ENCODE results near the gene VEZT. TPM values are rescaled to one million over a fixed set of nuclear protein-coding genes. Genes with fewer than 3 reads are reported as not detected.
"Not testable (repeated sequence)": the region's sequence is repeated elsewhere in the genome, so short reads cannot be mapped to it uniquely, and the experiment has no call there.

VEZT gene
- total RNA-seq, 1 donor from 2014 or later = 42.0 TPM

DNA sequence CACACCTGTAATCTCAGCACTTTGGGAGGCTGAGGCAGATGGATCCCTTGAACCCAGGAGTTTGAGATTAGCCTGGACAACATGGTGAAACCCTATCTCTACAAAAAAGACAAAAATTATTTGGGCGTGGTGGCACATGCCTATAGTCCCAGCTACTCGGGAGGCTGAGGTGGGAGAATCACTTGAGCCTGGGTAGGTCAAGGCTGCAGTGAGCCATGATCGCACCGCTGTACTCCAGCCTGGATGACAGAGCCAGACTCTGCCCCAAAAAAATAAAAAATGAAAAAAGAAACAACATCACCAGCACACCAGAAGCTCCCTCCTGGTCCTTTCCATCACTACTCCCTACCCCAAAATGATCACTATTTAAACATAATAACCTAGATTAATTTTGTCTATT, 2.6 kb downstream of the VEZT start:
- intact Hi-C loops (cut with micrococcal nuclease) = no loop called here

DNA sequence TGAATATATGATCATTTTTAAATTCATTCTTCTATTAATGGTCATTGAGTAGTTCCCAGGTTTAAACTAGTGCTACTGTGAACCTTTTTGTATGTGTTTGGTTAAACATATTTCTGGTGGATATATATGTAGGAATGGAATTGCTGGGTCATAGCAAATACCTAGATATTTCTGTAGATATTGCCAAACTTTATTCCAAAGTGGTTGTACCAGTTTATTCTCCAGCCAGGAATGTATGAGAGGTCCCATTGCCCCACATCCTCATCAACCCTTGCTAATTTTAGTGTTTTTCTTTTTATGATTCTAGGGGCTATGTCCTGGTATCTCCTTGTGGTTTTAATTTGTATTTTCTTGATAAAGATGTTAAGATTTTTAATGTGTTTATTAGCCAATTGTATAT, 3.1 kb downstream of the VEZT start:
- intact Hi-C loops (cut with micrococcal nuclease) = no loop called here

DNA sequence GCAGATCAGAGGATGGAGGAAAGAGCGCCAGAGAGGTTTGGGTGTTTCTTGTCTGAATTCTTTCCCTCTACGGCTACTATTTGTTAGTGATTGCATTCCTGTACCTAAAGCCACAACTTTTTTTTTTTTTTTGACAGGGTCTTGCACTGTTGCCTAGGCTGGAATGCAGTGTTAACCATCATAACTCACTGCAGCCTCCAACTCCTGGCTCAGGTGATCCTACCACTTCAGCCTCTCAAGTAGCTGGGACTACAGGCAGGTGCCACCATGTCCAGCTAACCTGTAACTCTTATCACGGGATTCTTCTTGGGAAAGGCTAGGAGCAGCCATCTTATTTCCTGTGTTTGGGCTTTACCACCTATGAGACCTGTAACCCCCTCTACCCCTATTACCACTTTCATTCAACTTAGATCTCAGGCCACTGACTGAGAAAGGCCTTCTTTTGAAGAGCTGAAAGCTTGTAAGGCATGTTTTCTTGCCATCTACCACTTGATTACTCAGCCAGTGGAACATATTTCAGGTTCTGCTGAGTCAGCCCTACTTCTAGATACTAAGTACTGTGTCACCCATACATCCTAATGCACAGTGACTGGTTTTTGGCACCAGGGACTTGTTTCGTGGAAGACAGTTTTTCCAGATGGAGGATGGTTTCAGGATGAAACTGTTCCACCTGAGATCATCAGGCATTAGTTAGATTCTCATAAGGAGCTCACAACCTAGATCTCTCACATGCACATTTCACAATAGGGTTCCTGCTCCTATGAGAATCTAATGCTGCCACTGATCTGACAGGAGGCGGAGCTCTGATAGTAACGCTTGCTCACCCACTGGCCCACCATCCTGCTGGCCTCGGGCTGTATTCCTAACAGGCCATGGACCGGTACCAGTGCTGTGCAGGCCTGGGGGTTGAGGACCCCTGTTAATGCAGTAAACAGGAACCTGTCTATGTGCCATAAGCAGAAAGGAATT, 6.9 kb downstream of the VEZT start:
- intact Hi-C loops (cut with micrococcal nuclease) = no loop called here

DNA sequence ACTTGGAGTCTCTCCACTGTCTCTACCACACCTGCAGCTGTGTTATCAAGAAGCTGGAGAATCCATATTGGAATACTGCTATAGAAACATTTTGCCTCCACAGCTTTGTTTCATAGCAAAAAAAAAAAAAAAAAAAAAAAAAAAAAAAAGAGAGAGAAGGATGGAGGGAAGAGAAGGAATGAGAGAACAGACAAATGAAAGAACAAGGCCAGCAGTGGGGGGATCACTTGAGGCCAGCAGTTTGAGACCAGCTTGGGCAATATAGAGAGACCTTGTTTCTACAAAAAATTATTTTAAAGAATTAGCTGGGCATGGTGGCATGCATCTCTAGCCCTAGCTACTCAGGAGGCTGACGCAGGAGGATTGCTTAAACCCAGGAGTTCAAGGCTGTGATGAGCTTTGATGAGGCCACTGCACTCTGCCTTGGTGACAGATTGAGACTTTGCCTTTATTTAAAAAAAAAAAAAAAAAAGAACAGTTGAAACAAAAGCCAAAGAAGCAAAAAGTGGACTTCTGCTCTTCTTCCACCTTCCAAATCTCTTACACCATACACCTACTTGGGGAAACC, 8.1 kb downstream of the VEZT start:
- intact Hi-C loops (cut with micrococcal nuclease) = no loop called here

DNA sequence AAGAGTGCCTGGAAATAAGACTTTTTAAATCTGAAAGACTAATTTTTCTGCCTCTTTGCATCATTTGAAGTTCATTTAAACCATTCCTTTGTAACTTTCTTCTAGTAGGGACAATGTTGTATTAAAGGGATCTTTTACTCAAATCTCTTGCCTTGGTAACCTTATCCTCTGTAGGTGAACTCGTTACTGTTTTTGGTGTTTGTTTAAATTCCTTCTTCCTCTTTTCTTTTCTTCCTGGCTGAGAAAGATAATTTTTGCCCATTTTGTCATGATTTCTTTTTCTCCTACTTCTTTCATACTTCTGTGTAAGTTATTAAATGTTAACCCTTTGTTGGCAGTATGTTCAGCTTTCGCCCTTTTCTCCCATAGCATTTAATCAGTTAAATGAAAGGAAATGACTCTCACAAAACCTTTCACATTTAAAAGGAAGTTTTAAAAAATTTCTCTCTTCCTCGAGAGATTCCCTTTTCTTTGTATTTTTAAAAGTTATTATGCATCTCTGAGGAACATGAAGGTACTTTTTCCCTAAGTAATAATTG, 10.3 kb downstream of the VEZT start:
- intact Hi-C loops (cut with micrococcal nuclease) = no loop called here

DNA sequence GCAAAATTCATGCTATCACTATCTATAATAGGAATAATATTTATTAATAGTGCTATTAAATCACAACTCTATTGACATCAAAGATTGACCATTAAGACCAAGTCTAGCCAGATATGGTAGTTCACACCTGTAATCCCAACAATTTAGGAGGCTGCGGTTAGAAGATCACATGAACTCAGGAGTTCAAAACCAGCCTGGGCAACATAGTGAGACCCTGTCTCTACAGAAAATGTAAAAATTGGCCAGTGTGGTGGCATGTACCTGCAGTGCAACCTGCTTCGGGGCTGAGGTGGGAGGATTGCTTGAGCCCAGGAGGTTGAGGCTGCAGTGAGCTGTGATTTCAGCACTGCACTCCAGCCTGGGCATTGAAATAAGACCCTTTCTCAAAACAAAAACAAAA, 11.0 kb downstream of the VEZT start:
- intact Hi-C loops (cut with micrococcal nuclease) = no loop called here

DNA sequence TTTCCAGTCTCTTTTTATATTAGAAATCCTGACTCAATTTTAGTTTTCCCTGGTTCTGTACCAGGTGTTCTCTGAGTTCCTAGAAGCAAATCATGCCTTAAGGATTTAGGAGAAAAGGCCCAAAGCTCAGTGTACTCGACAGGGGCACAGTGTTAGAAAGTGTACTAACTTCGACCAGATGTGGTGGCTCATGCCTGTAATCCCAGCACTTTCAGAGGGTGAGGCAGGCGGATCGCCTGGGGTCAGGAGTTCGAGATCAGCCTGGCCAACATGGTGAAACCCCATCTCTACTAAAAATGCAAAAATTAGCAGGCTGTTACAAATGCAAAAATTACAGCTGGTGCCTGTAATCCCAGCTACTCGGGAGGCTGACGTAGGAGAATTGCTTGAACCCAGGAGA, 12.0 kb downstream of the VEZT start:
- intact Hi-C loops (cut with micrococcal nuclease) = no loop called here

DNA sequence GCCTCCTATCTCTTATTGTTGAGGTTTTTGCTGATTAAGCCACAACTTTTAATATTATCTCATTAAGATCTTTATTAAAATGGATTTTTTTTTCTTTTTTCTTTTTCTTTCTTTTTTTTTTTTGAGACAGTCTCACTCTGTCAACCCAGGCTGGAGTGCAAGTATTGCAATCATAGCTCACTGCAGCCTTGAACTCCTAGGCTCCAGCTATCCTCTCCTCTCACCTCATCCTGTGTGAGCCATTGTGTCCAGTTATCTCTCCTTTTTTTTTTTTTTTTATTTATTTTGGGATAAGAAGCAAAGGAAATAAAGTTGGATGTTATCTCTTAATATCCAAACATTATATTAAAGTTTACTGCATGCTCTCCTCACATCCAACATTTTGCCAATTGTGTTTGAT, 12.7 kb downstream of the VEZT start:
- intact Hi-C loops (cut with micrococcal nuclease) = no loop called here

DNA sequence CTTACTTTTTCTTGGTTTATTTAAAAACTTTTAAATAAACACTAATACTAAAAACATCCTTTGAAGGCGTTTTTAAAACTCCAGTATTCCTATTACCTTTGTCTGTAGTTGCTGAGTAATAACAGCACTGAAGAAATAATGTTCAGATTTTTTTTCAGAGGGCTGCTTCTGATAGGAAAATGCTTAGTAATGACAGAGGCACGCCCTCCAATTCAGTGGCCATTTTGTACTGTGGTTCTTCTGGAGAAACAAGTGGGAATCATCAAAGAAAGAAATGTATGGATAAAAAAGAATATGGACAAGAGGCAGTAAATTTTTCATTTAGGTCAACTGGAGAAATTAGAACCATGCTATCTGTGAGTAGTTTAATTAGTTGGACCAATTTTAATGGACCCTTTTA, 13.6 kb downstream of the VEZT start:
- intact Hi-C loops (cut with micrococcal nuclease) = no loop called here

DNA sequence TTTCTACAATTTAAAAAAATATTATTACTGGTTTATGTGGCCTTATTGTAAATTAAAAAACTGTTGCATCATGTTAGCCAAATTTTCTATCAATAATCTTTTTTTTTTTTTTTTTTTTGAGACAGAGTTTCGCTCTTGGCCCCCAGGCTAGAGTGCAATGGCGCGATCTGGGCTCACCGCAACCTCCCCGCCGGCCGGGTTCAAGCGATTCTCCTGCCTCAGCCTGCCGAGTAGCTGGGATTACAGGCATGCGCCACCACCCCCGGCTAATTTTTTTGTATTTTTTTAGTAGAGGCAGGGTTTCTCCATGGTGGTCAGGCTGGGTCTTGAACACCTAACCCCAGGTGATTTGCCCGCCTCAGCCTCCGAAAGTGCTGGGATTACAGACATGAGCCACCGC, 16.6 kb downstream of the VEZT start:
- intact Hi-C loops (cut with micrococcal nuclease) = not testable (repeated sequence)

DNA sequence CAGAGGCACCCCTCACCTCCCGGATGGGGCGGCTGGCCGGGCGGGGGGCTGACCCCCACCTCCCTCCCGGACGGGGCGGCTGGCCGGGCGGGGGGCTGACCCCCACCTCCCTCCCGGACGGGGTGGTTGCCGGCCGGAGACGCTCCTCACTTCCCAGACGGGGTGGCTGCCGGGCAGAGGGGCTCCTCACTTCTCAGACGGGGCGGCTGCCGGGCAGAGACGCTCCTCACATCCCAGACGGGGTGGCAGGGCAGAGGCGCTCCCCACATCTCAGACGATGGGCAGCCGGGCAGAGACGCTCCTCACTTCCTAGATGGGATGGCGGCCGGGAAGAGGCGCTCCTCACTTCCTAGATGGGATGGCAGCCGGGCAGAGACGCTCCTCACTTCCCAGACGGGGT, 18.0 kb downstream of the VEZT start:
- intact Hi-C loops (cut with micrococcal nuclease) = not testable (repeated sequence)

DNA sequence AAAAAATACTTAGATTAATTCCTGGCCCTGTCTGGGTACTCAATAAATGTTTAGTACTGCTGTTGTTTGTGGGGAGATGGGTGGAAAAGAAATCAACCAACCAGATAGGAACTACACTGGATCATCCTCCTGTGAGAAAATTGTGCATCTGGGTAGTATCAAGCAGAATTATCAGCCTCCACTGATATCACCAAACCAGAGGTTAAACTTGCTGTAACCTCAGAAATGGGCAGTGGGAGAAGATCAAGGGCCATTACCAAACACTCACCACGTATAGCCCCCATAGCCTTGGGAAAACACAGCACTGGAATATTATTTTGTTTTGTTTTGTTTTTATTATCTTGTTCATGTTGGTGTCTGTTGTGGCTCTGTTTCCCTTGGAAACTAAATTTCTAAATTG, 19.7 kb downstream of the VEZT start:
- intact Hi-C loops (cut with micrococcal nuclease) = no loop called here

DNA sequence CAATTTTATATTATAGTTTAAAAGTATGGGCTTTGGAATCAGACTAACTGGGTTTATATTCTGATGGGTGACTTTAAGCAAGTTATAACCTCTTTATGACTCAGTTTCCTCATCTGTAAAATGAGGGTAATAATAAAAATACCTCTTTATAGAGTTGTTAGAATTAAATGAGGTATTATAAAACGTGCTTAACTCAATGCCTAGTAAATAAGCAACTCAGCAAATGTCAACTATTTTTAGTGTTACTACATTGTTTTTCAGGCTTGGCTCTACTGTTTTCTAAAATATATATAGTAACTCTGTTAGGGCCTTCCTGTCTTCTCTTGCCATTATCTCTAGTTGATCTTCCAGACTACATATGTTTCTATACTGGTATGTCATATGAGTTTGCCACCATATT, 20.5 kb downstream of the VEZT start:
- intact Hi-C loops (cut with micrococcal nuclease) = no loop called here

DNA sequence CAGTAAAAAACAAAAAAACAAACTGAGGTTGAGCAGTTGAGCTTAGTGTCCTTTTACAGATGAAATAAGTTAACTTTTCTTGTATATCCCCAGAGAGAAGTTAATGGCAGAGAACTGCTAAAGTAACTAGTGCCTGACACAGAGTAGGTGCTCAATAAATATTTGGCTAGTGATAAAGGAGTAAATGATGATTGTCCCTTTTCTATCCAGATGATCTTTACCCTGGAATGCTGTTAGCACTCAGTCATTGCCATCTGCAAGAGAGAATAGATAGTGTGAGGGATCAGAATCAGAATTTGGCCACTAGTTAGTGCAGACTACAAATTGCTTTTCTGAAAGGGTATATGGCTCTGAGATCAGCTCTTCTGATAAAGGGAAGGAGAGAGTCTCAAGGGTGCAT, 21.6 kb downstream of the VEZT start:
- intact Hi-C loops (cut with micrococcal nuclease) = no loop called here

DNA sequence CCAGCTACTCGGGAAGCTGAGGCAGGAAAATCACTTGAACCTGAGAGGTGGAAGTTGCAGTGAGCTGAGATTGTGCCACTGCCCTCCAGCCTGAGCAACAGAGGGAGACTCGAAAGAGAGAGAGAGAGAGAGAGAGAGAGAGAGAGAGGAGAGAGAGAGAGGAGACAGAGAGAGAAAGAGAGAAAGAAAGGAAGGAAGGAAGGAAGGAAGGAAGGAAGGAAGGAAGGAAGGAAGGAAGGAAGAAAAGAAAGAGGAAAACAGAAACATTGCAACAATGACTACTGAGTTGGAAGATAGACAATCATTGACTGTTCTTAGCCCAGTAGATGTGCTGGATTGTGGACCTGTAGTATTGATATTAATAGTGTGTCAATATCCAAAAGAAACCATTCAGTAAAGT, 22.2 kb downstream of the VEZT start:
- intact Hi-C loops (cut with micrococcal nuclease) = not testable (repeated sequence)

DNA sequence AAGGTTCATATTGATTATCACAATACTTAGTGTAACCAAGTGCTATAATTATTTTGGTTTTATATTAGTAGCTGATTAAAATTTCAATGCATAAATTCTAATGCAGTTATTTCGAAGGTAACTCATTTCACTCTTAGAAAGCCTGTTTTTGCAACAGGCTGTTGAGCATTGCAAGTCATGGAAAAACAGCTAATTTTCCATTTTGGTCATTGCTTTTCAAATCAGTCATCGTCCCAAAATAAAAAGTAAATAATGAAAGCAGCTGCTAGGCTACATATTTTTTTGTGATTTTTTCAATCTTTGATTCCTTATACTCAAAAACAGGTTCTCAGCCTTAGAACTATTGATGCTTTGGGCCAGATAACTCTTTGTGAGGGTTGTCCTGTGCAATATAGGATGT, 22.9 kb downstream of the VEZT start:
- intact Hi-C loops (cut with micrococcal nuclease) = no loop called here

DNA sequence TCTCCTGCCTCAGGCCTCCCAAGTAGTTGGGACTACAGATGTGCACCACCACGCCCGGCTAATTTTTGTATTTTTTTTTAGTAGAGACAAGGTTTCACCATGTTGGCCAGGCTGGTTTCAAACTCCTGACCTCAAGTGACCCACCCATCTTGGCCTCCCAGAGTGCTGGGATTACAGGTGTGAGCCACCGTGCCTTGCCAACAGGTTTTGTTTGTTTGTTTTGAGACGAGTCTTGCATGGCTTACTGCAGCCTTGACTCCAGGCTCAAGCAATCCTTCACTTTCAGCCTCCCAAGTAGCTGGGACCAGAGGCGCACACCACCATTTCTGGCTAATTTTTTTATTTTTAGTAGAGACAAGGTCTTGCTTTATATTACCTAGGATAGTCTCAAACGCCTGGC, 23.5 kb downstream of the VEZT start:
- intact Hi-C loops (cut with micrococcal nuclease) = not testable (repeated sequence)

DNA sequence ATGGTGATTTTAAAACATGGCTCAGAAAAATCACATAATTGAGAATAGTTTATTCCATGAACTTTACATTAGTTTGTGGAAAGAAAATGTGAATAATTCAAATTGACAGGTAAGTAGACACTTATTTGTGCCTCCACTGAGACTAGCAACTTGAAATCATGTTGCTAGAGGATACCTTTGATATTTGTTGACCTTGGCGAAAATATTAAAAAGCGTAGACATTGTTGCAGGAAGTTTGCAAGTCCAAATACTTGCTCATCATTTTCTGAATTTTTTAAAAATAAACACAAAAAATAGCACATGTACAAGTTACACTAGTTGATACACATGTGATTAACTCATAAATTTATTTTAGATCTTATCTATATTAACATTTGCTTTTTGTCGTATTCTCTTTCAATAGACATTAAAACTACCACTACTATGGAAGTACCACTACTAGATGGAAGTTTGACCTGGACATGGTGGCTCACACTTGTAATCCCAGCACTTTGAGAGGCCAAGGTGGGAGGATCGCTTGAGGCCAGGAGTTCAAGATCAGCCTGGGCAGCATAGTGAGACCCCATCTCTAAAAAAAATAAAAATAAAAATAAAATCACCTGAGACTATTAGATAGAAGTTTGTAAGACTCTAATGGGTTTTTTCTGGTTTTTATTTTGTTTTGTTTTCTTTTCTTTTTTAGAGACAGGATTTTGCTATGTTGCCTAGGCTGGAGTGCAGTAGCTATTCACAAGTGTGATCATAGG, 24.3 kb downstream of the VEZT start:
- intact Hi-C loops (cut with micrococcal nuclease) = no loop called here

DNA sequence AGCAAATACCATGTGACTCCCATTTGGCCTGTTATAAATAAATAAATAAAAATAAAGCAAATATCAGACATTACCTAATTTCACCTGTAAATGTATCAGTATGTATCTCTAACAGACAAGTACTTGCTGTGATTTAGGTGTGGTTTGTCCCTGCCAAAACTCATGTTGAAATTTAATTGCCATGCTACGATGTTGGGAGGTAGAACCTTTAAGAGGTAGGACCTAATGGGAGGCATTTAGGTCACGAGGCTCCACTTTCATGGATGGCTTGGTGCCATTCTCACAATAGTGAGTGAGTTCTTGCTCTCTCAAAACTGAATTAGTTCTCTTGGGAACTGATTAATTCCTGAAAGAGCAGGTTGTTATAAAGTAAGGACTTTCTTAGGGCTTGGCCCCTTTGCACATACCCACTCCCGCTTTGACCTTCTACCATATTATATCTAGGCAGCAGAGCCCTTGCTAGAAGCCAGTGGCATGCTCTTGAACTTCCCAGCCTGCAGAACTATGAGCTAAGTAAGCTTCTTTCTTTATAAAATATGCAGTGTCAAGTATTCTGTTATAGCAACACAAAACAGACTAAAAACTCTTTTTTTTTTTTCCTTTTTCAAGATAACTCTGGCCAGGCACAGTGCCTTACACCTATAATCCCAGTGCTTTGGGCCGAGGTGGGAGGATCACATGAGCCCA, 26.0 kb downstream of the VEZT start:
- intact Hi-C loops (cut with micrococcal nuclease) = no loop called here

DNA sequence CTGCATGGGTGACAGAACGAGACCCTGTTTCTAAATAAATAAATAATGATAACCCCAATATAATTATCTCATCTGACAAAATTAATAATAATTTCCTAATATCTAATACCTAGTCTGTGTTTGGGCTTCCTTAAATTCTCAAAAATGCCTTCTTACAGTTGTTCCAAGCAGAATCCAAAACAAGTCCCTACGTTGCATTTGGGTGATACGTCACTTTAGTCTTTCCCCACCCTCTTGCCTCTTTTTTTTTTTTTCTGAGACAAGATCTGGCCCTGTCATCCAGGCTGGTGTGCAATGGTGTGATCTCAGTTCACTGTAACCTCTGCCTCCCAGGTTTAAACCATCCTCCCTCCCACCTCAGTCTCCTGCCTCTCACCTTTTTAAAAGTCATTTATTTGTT, 26.7 kb downstream of the VEZT start:
- intact Hi-C loops (cut with micrococcal nuclease) = no loop called here

DNA sequence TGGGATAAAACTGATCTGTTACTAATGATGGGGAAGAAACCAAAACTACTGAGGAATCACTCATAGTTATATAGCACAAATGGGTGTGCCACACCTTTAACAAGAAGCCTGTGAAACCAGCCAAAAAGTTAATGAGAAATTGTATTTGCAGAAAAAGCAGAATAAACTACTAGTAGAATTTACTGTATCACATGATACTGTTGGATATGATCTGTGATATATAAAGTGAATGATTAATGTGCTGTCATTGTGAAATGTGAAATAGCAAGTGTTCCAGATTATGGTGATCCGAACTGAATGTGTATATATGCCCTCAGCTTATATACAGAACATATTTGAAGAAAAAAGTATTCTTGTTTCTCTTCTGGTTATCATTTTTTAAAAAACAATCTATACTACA, 30.5 kb downstream of the VEZT start:
- intact Hi-C loops (cut with micrococcal nuclease) = no loop called here
